NCI-H128 (cell line): ENCODE measurements around the gene SLC31A1.
A peak's percentile ranks its signal among the peaks of the same experiment; 100 is the strongest.

Experiments used
- DNase-seq: peaks from one replicate; lab custom pipeline; 2025; ENCODE audit not compliant: unreplicated experiment; lab: John Stamatoyannopoulos, UW

Gene SLC31A1

GRCh38 chr9:113221003-113221799 is at the start of gene SLC31A1, which contains the start of gene FKBP15:
TSS of gene SLC31A1 (plus strand) at chr9:113221544. CDS start at chr9:113256149, 34,605 bp downstream.
TSS of gene FKBP15 (minus strand) at chr9:113221277. CDS start at chr9:113221243, 34 bp downstream.
- peak; percentile 92 for DNase-seq

- DNase-seq, result no peak
Measured at GRCh38 chr9:113173341-113173740, 48.0 kb upstream of the SLC31A1 start.

GRCh38 chr9:113176803-113177202 is 44.5 kb upstream of the SLC31A1 start:
- no peak for DNase-seq

- no peak for DNase-seq
Measured at GRCh38 chr9:113177251-113177650, 44.1 kb upstream of the SLC31A1 start.

- no peak for DNase-seq
Measured at GRCh38 chr9:113178087-113178486, 43.3 kb upstream of the SLC31A1 start.

- no peak for DNase-seq
Measured at GRCh38 chr9:113179839-113180238, 41.5 kb upstream of the SLC31A1 start.

- no peak for DNase-seq
Measured at GRCh38 chr9:113181165-113181564, 40.2 kb upstream of the SLC31A1 start.

- DNase-seq, result no peak
Measured at GRCh38 chr9:113183956-113184488, 37.3 kb upstream of the SLC31A1 start.

GRCh38 chr9:113184539-113184938 is 36.8 kb upstream of the SLC31A1 start:
- no peak for DNase-seq

- DNase-seq, result no peak
Measured at GRCh38 chr9:113185271-113185670, 36.1 kb upstream of the SLC31A1 start.

GRCh38 chr9:113186137-113186755 is 35.1 kb upstream of the SLC31A1 start:
- DNase-seq, result no peak

- no peak for DNase-seq
Measured at GRCh38 chr9:113187929-113188595, 33.3 kb upstream of the SLC31A1 start.

GRCh38 chr9:113192455-113192854 is 28.9 kb upstream of the SLC31A1 start:
- DNase-seq, result no peak

- DNase-seq, result no peak
Measured at GRCh38 chr9:113199683-113200329, 21.5 kb upstream of the SLC31A1 start.

- no peak for DNase-seq
Measured at GRCh38 chr9:113205432-113205831, 15.9 kb upstream of the SLC31A1 start.

- no peak for DNase-seq
Measured at GRCh38 chr9:113205861-113206260, 15.5 kb upstream of the SLC31A1 start.

- no peak for DNase-seq
Measured at GRCh38 chr9:113210815-113211214, 10.5 kb upstream of the SLC31A1 start.

GRCh38 chr9:113215132-113215531 is 6.2 kb upstream of the SLC31A1 start:
- no peak for DNase-seq

GRCh38 chr9:113216406-113216805 is 4.9 kb upstream of the SLC31A1 start:
- DNase-seq, result no peak

GRCh38 chr9:113219186-113219936 is 2.0 kb upstream of the SLC31A1 start:
- DNase-seq, result no peak
